Measurements from ENCODE around the gene STPG1.

Gene STPG1

DNA sequence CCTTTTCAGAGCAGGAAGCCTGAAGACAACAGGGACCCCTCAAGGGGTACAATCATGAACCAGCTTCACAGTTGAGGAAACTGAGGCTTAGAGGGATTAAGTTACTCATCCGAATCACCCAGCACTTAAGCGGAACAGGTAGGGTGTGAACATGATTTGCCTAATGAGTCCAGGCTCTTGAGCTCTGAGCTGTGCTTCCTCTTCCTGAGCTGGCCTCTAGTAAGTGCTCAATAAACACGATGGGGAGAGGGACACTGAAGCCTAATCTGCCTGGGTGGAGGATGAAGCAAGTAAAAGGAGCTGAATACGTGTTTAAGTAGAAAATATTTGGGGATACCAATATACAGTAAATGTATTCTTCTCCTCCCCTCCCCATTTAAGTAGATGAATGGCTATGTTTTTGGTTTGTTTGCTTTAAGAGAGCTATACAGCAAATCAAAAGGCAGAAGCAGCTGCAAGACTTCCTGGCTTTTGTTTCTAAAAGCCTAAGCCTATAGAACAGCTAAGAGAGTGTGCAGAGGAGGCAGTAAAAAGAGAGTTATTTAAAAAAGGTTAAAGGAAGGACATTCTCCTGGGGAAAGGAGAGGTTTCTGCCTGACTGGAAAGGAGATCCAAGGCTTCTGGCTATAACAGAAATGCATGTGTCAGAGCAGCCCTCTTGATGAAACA lies 20.5 kb downstream of the STPG1 start:
- no peak for DNase-seq

DNA sequence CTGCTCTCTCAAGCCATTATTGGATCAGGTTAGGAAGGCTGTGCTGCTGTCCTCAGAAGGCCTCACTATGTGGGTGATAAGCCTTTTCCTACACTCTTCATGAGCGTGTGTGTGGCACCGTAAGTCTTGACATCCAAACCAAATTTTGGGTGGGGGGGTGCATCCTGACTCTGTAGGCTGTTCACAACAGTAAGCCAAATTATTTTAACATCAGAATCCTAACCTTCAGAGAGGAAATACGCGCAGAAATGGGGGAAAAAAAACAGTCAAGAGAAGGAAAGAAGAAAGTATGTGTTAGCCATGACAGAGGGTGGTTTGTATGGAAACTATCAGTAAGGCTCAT lies 21.0 kb downstream of the STPG1 start:
- no peak for DNase-seq

DNA sequence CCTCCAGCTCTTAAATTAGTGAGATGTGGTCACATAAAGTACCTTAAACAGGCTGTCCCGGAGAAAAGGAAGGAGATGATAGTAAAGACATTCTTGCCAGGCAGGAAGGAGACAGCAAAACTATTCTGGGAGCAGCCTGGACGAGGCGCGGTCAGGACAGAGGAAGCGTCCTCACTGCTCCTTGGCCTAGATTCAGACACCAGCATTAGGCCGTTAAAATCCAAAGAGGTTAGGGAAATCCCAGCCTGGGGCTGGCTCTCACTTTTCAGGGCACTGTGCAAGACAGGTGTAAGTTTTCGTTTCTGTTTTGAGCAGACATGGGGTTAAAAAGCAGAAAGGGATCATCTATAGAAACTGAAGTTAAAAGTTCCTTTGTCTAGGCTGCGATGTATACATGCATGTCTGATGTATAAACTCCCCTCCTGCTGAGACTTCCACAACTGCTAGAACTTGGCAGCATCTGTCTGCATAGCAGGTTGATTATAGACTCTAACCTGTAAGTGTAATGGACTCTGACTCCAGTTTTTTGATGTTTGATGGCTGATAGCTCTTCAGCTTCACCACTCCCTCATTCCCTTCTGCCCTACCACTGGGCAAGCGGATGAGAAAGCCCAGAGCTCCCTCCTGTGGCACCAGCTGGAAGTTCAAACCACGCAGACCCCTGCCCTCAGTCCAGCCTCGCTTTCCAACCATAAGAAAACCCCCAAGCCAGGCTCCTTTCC lies 21.5 kb downstream of the STPG1 start:
- DNase-seq = peak; percentile 68

DNA sequence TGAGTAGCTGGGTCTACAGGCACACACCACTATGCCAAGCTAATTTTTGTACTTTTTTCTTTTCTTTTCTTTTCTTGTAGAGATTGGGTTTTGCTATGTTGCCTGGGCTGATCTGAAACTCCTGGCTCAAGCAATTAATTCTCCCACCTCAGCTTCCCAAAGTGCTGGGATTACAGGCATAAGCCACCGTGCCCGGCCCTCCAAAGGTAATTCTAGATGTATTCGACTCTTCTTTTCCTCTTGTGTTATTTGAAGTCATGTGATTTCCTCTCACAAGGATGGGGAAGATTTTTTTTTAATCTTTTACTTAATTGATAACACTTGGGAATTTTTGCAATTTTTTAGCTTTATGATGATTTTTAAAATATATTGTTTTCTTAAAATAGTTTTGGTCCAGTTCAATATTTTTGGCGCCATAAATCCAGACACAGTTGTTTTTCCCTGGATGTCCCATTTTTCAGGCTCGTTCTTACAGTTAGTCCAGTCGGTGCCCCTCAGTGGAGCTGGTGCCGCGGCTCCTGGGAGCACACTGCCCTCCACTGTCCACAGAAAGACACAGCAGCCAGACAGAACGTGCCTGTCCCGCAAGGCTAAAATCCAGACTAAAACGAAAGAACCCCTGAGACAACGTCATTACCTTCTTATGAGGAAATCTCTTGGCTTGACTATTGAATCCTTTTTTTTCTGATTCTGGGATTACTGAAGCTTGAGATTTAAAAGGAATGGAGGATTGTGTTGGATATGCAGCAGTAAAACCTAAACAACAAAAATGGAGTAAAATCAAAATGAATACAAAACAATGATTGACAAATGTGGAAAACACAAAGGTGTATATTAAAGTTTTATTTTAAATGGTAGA lies 22.4 kb downstream of the STPG1 start:
- peak; percentile 72 for DNase-seq

DNA sequence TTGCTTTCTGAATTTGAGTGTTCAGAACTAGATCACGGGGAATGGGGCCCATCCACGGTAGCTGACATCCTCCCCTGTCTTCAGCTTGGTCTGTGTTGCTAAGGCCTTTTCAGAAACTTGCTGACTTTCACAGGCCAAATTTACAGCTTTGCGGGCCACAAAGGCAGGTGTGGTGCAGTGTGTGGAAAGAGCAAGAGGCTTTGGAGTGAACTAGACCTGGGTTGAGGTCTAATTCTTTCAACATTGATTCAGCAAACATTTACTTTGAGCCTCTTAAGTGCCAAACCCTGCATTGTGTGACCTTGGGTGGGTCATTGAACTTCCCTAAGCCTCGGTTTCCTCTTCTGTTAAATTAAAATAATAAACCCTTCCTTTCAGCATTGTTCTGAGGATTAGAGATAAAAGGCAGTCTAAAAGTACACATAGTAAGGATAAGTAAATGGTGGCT lies 24.3 kb downstream of the STPG1 start:
- no peak for DNase-seq

DNA sequence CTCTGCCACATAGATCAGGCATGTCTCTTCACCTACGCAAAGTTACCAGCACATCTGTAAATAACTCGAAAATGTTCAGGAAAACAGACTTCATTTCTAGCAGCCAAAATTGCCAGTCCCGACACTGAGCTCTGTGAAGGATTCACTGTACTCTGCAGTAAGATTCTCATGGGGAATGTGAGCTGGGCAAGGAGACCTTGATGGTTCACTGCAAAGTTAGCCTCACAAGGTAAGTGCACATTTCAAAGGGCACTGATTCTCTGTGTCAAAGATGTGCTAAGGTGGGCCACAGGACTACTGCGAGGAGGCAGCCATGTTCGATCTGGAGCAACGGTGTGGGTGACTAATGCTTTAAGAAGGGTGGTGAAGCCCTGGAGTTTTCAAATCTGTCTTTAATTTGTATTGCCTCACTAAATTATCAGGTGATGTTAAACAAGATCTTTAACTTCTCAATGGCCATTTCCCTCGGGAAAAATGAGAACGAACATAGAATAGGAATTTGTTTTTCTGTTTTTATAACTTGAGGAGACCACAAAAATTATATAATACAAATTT lies 25.2 kb downstream of the STPG1 start:
- DNase-seq = no peak

DNA sequence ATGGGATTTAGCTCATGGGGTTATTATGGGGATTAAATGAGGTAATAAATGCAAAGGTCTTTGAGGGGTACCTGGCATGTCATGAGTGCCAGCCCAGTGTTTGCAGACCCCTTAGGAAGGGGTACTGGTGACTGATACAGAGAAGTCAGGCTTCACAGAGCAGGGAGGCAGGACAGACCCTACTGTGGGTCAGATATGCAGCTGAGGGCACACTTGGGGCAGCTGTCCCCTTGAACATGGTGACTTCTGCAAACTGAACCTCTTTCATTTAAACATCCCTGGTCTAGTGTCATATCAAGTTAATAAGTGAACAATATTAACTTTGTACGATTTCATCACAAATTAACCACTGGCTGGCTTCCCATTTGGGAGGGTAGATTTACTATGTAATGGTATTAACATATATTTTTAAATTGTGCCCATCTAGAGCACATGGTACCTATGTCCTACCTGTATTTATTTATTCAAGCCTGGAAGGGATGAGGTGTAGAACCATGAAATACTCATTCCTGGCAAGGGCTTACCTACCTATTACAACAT lies 25.9 kb downstream of the STPG1 start:
- no peak for DNase-seq

DNA sequence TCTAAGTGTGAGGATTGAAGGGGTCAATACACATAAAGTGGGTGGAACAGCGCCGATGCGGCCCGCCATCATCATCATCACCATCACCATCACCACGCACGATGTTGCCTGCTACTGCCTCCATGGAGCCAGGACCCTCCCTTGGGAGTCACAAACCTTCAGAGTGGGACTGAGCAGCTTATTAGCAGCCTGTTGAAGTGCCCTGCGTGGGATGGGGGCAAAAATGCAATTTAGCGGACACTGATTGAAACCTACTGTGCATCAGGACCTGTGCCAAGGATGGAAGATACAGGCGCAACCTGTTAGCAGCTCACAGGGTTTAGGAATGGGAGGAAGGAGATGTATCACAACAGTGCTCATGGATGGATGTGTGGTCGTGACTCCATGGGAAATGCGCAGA lies 26.7 kb downstream of the STPG1 start:
- DNase-seq = no peak

DNA sequence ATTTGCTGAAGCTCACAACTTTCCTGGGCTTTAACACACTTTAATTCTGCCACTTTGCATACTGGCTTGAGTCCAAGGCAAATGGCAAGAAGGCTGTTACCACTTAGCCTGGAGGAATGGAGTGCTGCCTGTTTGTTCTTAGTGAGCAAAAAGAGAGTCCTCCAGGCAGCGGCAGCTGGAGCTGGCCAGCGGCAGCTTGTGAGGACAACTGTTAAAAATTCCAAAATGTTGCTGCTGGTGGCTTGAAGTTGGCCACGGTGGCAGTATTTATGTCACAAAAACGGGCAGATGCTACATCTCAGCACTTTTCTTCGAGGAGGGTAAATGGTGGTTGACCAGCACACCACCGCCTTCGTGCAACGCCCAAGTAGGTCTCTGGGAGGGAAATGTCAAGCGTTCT lies 27.3 kb downstream of the STPG1 start:
- DNase-seq = no peak

DNA sequence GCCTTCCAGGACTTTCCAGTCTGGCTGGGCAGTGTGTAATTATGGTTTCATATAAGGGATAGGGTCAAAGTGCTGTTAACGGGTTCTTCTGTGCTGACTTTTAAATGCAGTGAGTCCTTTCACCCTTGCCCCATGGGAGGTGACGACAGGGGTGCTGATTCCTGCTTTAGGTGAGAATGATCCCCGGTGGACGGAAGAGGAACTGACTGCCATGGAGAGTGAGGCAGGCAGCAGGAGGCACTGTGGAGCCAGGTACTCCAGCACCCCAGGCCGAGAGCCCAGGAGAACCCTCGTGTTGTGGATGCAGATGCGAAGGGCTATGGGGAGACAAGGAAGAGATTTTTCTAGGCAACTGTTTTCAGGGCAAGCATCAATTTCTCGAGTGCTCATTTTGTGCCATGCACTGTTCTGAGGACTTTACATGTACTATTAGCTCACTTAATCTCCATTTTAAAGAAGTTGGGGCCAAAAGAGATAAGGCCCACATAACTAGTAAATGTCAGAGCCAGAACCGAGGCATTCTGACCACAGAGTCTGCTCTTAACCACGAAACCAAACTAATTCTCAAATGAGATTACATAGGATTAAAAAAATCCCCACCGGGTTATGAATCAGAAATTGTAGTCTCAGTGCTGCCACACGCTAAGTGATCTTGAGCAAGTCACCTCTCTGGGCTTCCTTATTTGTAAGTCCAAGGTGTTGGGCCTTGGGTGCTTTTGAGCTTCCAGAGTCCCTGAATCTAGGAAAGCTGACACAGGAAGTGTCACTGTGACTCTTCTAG lies 28.2 kb downstream of the STPG1 start:
- DNase-seq = peak; percentile 39

DNA sequence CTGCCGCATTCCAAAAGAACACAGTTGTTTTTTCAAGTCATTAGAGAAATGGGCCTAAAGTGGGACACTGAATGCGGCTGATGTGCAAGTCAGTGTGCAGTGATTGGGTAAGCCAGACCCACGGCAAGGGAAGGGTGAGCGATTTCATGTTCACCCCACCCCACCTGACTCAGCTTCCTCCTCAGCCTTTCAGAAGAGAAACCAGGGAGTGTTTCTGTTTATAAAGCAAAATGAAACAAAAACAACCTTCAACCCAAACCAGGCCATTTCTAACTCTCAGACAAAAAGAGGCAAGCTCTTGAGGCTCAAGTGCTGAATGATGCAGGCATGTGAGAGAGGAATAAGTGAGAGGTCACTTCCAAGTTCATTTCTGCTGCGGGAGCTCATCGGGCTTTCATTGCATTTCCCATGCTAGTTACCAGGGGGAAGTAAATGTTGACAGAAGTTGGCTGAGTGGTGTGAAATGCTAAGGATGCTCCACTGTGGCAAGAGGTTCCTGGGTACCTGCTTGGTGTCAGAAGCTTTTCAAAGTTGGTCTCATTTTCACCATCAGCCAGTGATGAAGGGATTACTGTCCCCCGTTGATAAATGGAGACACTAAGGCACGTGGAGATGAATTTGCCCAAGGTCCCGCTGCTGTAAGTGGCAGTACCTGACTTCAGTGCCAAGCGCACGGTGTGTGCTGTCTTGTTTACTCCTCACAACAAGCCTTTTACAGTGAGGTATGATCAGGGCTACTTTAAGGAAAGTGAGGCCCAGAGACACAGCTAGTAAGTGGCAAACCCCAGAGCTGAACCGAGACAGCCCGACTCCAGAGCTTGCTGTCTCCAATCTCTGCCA lies 29.1 kb downstream of the STPG1 start:
- peak; percentile 68 for DNase-seq

DNA sequence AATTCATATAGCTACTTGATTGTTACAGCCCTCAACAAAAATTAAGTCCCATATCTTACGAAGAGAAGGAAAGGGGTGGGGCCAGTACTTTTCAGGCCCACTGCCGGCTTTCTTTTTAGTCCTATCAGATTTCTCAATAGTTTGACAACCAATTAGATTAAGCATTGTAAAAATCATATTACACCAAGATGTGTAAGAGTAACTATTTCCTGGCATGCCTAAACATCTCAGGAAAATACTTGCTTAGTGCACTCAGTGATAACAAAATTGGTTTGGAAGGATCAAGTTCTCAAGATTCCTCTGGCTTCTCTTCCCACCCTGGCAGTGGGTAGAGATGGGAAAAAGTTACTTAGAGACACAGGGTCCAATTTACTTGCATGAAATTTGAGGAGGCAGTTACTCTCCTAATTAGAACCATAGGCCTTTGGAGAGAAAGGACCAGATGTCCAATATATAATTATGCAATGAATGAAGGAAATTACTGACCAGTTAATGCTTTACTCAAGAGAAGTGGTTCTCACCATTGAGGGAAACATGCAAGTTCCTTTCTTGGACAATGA lies 30.1 kb downstream of the STPG1 start:
- no peak for DNase-seq

DNA sequence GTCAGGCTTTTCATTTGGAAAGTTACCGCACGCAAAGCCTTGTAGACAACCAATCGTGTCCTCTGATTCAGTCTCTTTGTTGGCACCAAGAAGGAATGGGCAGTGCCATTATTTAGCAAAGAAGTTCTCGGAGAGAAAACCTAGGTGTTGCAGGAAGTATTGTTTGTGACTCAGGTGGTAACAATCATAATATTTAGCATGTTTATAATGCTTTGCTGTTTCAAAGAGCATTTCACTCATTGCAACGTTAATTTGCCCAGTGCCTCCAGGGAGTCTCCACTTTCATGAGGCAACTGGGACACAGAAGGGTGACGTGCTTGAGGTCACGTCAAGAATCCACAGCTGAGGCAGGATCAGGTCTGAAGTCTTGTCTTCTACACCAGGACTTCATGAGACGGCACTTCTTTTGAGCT lies 31.4 kb downstream of the STPG1 start:
- no peak for DNase-seq

DNA sequence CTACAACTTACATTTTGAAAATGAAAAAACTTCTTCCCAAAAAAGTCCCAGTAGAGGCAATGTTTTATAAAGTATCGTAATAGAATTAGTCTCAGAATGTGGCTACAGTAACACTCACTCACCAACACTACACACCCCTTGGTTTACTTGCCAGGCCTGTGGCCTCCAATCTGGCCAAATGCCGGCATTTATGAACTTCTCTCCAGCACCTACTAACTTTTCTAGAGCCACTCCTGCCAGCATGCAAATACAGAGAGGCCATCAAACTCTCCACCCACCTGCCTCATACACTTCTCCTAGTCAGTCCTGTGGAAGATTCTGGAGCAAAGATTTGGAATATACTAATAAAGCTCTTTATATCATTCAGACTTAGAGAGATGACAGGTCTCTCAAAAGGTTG lies 32.3 kb downstream of the STPG1 start:
- DNase-seq = no peak

DNA sequence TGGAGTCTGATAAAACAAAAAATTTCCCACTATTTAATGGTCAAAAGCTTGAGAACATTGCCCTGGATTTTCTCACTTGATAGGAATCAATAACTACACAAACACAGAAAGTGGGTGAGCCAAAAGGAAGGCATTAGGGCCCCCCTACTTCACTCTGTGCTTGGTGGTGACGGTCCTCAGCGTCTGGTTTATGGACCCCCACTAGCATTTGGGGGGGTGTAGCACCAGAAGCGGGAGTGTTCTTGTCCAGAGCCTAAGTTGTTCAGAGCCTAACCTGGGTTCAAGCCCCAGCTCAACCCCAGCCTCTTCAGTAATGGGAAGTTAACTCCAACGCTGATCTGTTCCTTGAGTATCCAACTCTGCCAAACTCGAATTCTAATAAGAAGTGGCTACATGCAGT lies 33.1 kb downstream of the STPG1 start:
- no peak for DNase-seq

DNA sequence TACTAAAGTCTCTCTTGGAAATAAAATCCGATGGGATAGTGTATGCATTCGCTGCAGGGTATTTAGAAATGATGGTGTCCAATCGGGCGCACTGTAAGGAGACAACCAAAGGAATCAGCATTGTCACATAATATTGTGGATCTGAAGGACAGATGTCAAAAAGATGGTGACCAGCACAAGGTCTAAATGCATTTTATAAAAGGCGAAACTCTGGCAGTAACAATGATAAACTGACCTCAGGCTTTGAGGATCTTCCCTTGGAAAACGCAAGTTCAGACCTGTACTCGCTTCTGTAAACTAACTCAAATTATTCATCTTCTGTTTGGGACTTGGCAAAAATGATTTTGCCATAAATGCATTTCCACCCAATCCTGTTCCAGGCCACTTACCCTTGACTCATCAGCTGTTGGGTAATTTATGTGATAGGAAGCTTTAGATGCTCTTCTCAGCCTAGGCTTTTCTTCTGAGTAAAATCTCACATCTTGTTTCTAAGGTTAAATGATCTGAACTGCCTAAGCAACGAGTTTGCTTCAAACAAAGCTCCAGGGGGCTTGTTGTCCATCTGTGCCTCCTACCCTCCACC lies 33.8 kb downstream of the STPG1 start:
- DNase-seq = no peak

DNA sequence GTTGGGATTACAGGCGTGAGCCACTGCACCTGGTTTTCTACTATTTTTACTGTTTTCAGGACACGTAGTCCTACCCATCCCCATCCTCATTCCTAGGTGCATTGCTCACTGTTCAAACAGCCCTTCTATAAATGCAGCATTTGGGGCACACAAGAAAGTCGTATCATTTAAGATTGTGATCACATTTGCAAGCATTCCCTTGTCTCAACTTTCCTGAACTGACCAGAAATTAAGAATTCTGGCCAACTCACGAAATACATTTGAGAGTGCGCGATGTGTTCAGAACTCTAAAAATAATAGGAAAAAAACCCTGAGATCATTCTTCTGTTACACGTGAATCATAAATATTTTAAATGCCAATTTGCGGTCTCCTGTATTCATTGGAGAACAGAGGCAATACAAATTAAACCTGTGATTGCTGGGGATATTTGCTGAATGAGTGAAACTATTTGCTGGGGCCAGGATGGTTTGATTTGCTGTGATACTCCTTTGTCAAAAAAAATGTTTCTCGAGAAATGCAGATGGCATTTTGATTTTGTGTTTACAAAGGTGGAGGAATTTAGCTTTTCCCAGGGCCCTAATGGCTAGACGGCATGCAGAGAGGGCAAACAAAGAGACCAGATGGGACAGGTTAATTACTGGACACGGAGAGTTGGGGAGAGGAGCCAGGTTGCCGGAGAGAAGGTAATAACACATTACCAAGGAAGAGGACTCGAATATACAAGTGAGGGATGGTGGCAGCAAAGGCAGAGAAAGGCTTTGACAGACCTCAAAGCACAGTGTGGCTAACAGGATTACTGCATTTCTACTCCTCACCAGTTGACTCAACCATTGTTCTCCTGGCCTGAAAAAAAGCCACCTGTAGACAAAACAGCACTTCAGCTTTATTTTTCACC lies 38.4 kb downstream of the STPG1 start:
- DNase-seq = no peak

DNA sequence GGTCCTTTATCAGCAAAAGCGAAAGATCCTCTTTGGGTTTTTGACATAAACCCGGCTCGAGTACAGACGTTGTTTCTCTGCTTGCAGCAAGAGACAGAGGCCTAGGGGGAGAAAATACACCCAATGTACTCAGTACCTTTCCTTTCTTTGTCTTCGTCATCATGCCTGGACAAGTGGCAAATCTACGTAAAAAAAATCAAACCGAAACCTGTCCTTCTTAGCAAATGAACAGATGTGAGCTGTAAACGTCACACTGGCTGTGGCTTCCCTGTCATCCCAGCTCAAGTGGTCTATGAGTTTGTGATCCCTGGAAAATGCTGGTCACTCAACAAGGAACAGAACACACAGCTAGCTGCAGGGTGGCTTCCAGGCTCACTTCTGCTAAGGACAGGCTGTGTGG lies 39.9 kb downstream of the STPG1 start:
- no peak for DNase-seq

DNA sequence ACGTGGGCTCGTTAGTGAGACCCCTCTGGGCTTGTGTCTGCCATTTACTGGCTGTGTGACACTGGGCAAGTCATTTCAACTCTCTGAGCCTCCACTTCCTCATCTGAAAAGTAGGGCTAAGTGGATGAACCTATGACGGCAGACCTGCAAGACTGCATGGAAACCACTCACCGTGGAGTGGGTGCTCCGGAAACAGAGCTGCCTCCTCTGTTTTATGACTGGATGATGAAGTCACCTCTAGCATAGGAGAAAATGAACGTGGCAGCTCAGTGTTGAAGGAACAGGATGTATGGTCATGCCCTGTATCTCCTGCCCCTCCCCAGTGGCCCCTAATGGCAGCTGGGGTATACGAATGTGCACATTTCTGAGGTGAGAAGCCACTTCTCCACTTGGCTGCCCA lies 40.5 kb downstream of the STPG1 start:
- no peak for DNase-seq

DNA sequence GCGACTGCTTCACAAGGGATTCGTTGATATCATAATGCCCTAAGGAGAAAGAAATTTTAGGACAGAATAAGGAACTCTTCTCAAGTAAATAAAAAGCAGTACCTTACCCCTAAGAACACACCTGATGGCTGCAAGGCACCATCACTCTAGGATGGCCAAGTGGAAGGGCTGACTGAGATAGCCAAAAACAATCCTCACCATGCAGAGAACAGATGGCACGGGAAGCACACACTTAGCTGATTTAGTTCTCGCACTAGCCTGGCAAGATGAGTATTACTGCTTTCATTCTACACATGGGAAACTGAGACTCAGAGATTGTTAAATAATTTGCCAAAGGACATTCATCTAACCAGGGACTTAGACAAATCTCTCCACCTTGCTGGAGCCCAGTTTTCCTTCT lies 43.8 kb downstream of the STPG1 start:
- DNase-seq = no peak

All from stimulated activated CD4-positive, alpha-beta T cell treated with anti-CD3 and anti-CD28 coated beads, Interleukin-1b, Interleukin-23, amount 100 ng/mL, for 48 hours (primary cell).